H1 (cell line): ENCODE data around the gene CYLD. TPM values are rescaled to one million over a fixed set of nuclear protein-coding genes. Genes with fewer than 3 reads are reported as not detected.

Experiments used
- CTCF ChIA-PET: fragments of 300-600 bp; sonication (Branson Sonifier 250); formaldehyde crosslinking; loops from one replicate; lab custom pipeline; 2021; ENCODE audit not compliant: partially characterized antibody; lab: Charles Lee
- POLR2A ChIA-PET: fragments of 300-600 bp; sonication (Branson Sonifier 250); formaldehyde crosslinking; loops from one replicate; lab custom pipeline; 2021; ENCODE audit warnings: inconsistent platforms; ENCODE audit not compliant: partially characterized antibody; lab: Charles Lee
- DNase-seq, 2 experiments: peaks; one replicate each; pipeline versions ENCODE4 v3.0.0 to v3.0.0-alpha.2; 2010 to 2022; ENCODE audit warnings: low spot score in 2 of 2, low read depth in 1 of 2, mixed read lengths in 1 of 2
- FAIRE-seq: peaks from 2 replicates; lab custom pipeline; 2011; peaks lifted over from hg19 to GRCh38; lab: Jason Lieb, UNC
- H2AFZ ChIP-seq: 2 replicates; pipeline ENCODE4 v1.8.1; 2012; ENCODE audit warnings: low read length, inconsistent platforms
- H2AK5ac ChIP-seq: 2 replicates; pipeline ENCODE4 v1.6.1; 2013; ENCODE audit warnings: low read depth, low read length
- H2BK120ac ChIP-seq: replicated peaks from 2 replicates; pipeline ENCODE3; 2013; ENCODE audit warnings: low read depth, low read length, inconsistent platforms
- H2BK12ac ChIP-seq: 2 replicates; pipeline ENCODE4 v1.6.1; 2013; ENCODE audit warnings: low read depth, low read length
- H2BK15ac ChIP-seq: 2 replicates; pipeline ENCODE4 v1.6.1; 2013; ENCODE audit warnings: low read length
- H2BK20ac ChIP-seq: 2 replicates; pipeline ENCODE4 v1.6.1; 2013; ENCODE audit warnings: low read length
- H2BK5ac ChIP-seq: 2 replicates; pipeline ENCODE4 v1.6.1; 2013; ENCODE audit warnings: low read depth, low read length
- H3K14ac ChIP-seq: 2 replicates; pipeline ENCODE4 v1.6.1; 2013; ENCODE audit warnings: inconsistent platforms; ENCODE audit not compliant: insufficient read length
- H3K18ac ChIP-seq: 2 replicates; pipeline ENCODE4 v1.6.1; 2013; ENCODE audit warnings: low read length; ENCODE audit errors: extremely low read depth
- H3K23ac ChIP-seq: 2 replicates; pipeline ENCODE4 v1.6.1; 2013; ENCODE audit warnings: inconsistent platforms; ENCODE audit not compliant: insufficient read length
- H3K23me2 ChIP-seq: 2 replicates; pipeline ENCODE4 v1.6.1; 2013; ENCODE audit warnings: low read depth, low read length
- H3K27ac ChIP-seq: 2 replicates; pipeline ENCODE4 v1.6.1; 2011; ENCODE audit warnings: low read depth, low read length, inconsistent platforms
- H3K27me3 ChIP-seq, 4 experiments: replicated peaks in 1 of 4; 1 replicate in 1 of 4; 2 replicates in 3 of 4; pipeline versions ENCODE4 v1.6.1 to v1.8.1; 2011 to 2013; ENCODE audit warnings: low read length in 3 of 4, mild to moderate bottlenecking in 3 of 4, inconsistent platforms in 2 of 4, mixed read lengths in 2 of 4, moderate library complexity in 1 of 4; ENCODE audit not compliant: control insufficient read depth in 3 of 4, insufficient read depth in 3 of 4; ENCODE audit errors: extremely low read depth in 1 of 4
- H3K36me3 ChIP-seq, 4 experiments: 2 replicates each; pipeline versions ENCODE4 v1.6.1 to v1.8.1; 2011 to 2013; ENCODE audit warnings: mild to moderate bottlenecking in 4 of 4, low read length in 3 of 4, moderate library complexity in 2 of 4, control low read depth in 1 of 4, inconsistent platforms in 1 of 4; ENCODE audit not compliant: insufficient read depth in 4 of 4, control insufficient read depth in 2 of 4
- H3K4ac ChIP-seq: replicated peaks from 2 replicates; pipeline ENCODE3; 2013; ENCODE audit warnings: low read length, low read depth, mixed read lengths, inconsistent platforms; ENCODE audit not compliant: insufficient read length
- H3K4me1 ChIP-seq, 4 experiments: replicated peaks in 1 of 4; 1 replicate in 1 of 4; 2 replicates in 3 of 4; pipeline versions ENCODE4 v1.6.1 to v1.8.1; 2011 to 2013; ENCODE audit warnings: low read length in 3 of 4, inconsistent platforms in 2 of 4, mixed read lengths in 1 of 4; ENCODE audit not compliant: insufficient read depth in 4 of 4, control insufficient read depth in 3 of 4
- H3K4me2 ChIP-seq, 2 experiments: 2 replicates each; pipeline versions ENCODE4 v1.6.1 to v1.8.1; 2011 to 2013; ENCODE audit warnings: low read depth in 2 of 2, low read length in 2 of 2, control low read depth in 1 of 2, inconsistent platforms in 1 of 2, mild to moderate bottlenecking in 1 of 2; ENCODE audit not compliant: insufficient read depth in 1 of 2
- H3K4me3 ChIP-seq, 4 experiments: fragments of 200-600, 300-600 bp in 1 of 4; sonication (generic), shearing (Covaris generic), sonication (Bioruptor Twin) in 1 of 4; 2 replicates each; pipeline versions ENCODE4 v1.5.1 to v1.8.1; 2011 to 2016; ENCODE audit warnings: low read length in 4 of 4, low read depth in 3 of 4, control low read depth in 2 of 4, inconsistent platforms in 2 of 4, mild to moderate bottlenecking in 2 of 4, mixed read lengths in 1 of 4, moderate library complexity in 1 of 4; ENCODE audit not compliant: insufficient read depth in 2 of 4; ENCODE audit errors: extremely low read depth in 1 of 4
- H3K56ac ChIP-seq: replicated peaks from 2 replicates; pipeline ENCODE3; 2013; ENCODE audit warnings: low read depth, mild to moderate bottlenecking, mixed read lengths, low read length, inconsistent platforms; ENCODE audit not compliant: insufficient read length
- H3K79me1 ChIP-seq: 2 replicates; pipeline ENCODE4 v1.6.1; 2013; ENCODE audit warnings: low read depth, low read length, control low read depth
- H3K79me2 ChIP-seq, 2 experiments: 2 replicates each; pipeline versions ENCODE4 v1.6.1 to v1.8.1; 2012 to 2013; ENCODE audit warnings: low read length in 2 of 2, mild to moderate bottlenecking in 2 of 2, inconsistent platforms in 1 of 2; ENCODE audit not compliant: insufficient read depth in 2 of 2, control insufficient read depth in 1 of 2
- H3K9ac ChIP-seq, 4 experiments: replicated peaks in 1 of 4; 1 replicate in 1 of 4; 2 replicates in 3 of 4; pipeline versions ENCODE4 v1.6.1 to v1.8.1; 2011 to 2013; ENCODE audit warnings: low read depth in 3 of 4, low read length in 3 of 4, control low read depth in 2 of 4, mild to moderate bottlenecking in 2 of 4, moderate library complexity in 2 of 4, inconsistent platforms in 1 of 4; ENCODE audit errors: extremely low read depth in 1 of 4
- H3K9me3 ChIP-seq, 2 experiments: 2 replicates each; pipeline versions ENCODE4 v1.6.1 to v1.8.1; 2012 to 2013; ENCODE audit warnings: mild to moderate bottlenecking in 2 of 2, moderate library complexity in 2 of 2, control low read depth in 1 of 2, inconsistent platforms in 1 of 2, low read depth in 1 of 2, low read length in 1 of 2, mixed read lengths in 1 of 2; ENCODE audit not compliant: insufficient read depth in 2 of 2
- H4K20me1 ChIP-seq, 2 experiments: replicated peaks in 1 of 2; 2 replicates each; pipeline versions ENCODE3 to v1.8.1; 2011 to 2013; ENCODE audit warnings: inconsistent platforms in 2 of 2, low read length in 2 of 2, mild to moderate bottlenecking in 1 of 2; ENCODE audit not compliant: insufficient read depth in 2 of 2, control insufficient read depth in 1 of 2
- H4K5ac ChIP-seq: 2 replicates; pipeline ENCODE4 v1.6.1; 2013; ENCODE audit warnings: low read length, low read depth, mixed read lengths, inconsistent platforms; ENCODE audit not compliant: insufficient read length
- H4K8ac ChIP-seq: 2 replicates; pipeline ENCODE4 v1.8.0; 2013; ENCODE audit warnings: mild to moderate bottlenecking, moderate library complexity, low read length, inconsistent platforms; ENCODE audit not compliant: insufficient read depth; ENCODE audit errors: extremely low read depth
- H4K91ac ChIP-seq: replicated peaks from 2 replicates; pipeline ENCODE3; 2013; ENCODE audit warnings: low read length, mixed read lengths, inconsistent platforms; ENCODE audit not compliant: insufficient read length
- E2F6 ChIP-seq: IDR thresholded peaks from 2 replicates; pipeline ENCODE4 v1.6.1; 2012; ENCODE audit warnings: inconsistent platforms
- GTF2F1 ChIP-seq: IDR thresholded peaks from 2 replicates; pipeline ENCODE4 v1.6.1; 2012; ENCODE audit warnings: low read depth, low read length, improper control_type of control experiment, borderline replicate concordance
- HDAC2 ChIP-seq, 2 experiments: fragments of 300-600 bp in 1 of 2; sonication (generic) in 1 of 2; IDR thresholded peaks; 2 replicates each; pipeline ENCODE4 v1.6.1; 2011 to 2012; ENCODE audit warnings: low read depth in 2 of 2, low read length in 2 of 2, mild to moderate bottlenecking in 2 of 2, moderate library complexity in 2 of 2, borderline replicate concordance in 1 of 2, inconsistent platforms in 1 of 2
- KDM1A ChIP-seq: fragments of 200-600, 300-600 bp; sonication (generic); IDR thresholded peaks from 2 replicates; pipeline ENCODE4 v1.7.1; 2016; ENCODE audit warnings: mild to moderate bottlenecking, low read length, borderline replicate concordance
- NRF1 ChIP-seq: IDR thresholded peaks from 2 replicates; pipeline ENCODE4 v1.6.1; 2011; ENCODE audit warnings: mild to moderate bottlenecking, low read depth, low read length, improper control_type of control experiment
- PHF8 ChIP-seq: fragments of 200-600 bp; sonication (generic); conservative IDR thresholded peaks from 2 replicates; pipeline ENCODE4 v1.7.1; 2012; ENCODE audit warnings: low read depth, mild to moderate bottlenecking, inconsistent platforms, low read length, moderate library complexity
- POU5F1 ChIP-seq: IDR thresholded peaks from 2 replicates; pipeline ENCODE4 v1.6.1; 2011; ENCODE audit warnings: low read depth, mild to moderate bottlenecking, low read length, moderate library complexity
- RBBP5 ChIP-seq: IDR thresholded peaks from 2 replicates; pipeline ENCODE4 v1.7.1; 2012; ENCODE audit warnings: low read depth, mild to moderate bottlenecking, inconsistent platforms, low read length, moderate library complexity, borderline replicate concordance
- SIX5 ChIP-seq: IDR thresholded peaks from 2 replicates; pipeline ENCODE4 v1.6.1; 2011; ENCODE audit warnings: mild to moderate bottlenecking, low read depth, low read length
- TCF12 ChIP-seq: IDR thresholded peaks from 2 replicates; pipeline ENCODE4 v1.6.1; 2011; ENCODE audit warnings: low read depth, mild to moderate bottlenecking, low read length
- WGBS, 2 experiments: shearing (Covaris generic) in 1 of 2; methylation state at CpG; one replicate each; pipeline versions ENCODE4 v1.1.6 to v1.1.7; 2013 to 2015; ENCODE audit warnings: low lambda C conversion rate in 2 of 2, mixed read lengths in 2 of 2, inconsistent platforms in 1 of 2, low coverage in 1 of 2, missing lambda C conversion rate in 1 of 2; ENCODE audit not compliant: insufficient replicate concordance in 2 of 2, insufficient coverage in 1 of 2, insufficient read length in 1 of 2; ENCODE audit errors: extremely low coverage in 1 of 2, missing lambda C conversion rate in 1 of 2; 5-methylcytosine and 5-hydroxymethylcytosine counted together
- polyA plus RNA-seq, 7 experiments: library from polyadenylated mRNA; depleted of rRNA in 3 of 7; stranded (reverse) in 5 of 7; unstranded in 2 of 7; fragments of >200 nt in 5 of 7; fragments of 200-250 nt in 2 of 7; gene quantifications; 1 replicate in 5 of 7; 2 replicates in 1 of 7; 4 replicates in 1 of 7; pipeline versions ENCODE4 v1.2.1 to v1.2.3, GENCODE V29; 2011 to 2013; ENCODE audit warnings: missing spikeins in 2 of 7, mixed read lengths in 2 of 7
- total RNA-seq: library from RNA; stranded (reverse); fragmentation: NEBNext Ultra II Directional; extraction: Animal tissue kit (Norgen Biotek cat#: 25700); gene quantifications from 2 replicates; pipeline ENCODE4 v1.2.1, GENCODE V29; 2021
- TF ChIP-seq, protein P1 (sequence below): IDR thresholded peaks from 2 replicates; pipeline ENCODE4 v1.6.1; 2011; ENCODE audit warnings: low read length, improper control_type of control experiment
- TF ChIP-seq, protein P2 (sequence below): IDR thresholded peaks from 2 replicates; pipeline ENCODE4 v1.6.1; 2012; ENCODE audit warnings: inconsistent platforms

Gene CYLD
- total and polyA plus RNA-seq, 2 of the 8 experiments (the other 6 are each of a cell fraction or from before 2014, with no cell fraction given) = 3.7 to 18.8 TPM

GRCh38 chr16:50812046-50812445 is 70.2 kb downstream of the CYLD start:
- Histone ChIP-seq H3K56ac (no peak overlapping the region), H4K8ac (no peak overlapping the region), H3K23ac (no peak overlapping the region), H2BK12ac (no peak overlapping the region), H2AK5ac (no peak overlapping the region), H3K4ac (no peak overlapping the region), H3K79me1 (no peaks in the 10 kb centered on the region), H4K20me1 (no peaks in the 10 kb centered on the region), H3K4me2 (no peak overlapping the region), H2AFZ (no peak overlapping the region), H3K79me2 (no peaks in the 10 kb centered on the region), H3K9ac (no peak overlapping the region; a peak in 1 of 7 replicates), H4K91ac (no peak overlapping the region), H2BK5ac (no peak overlapping the region), H3K9me3 (no peaks in the 10 kb centered on the region), H3K4me1 (0 out of 7 replicates have a peak, but pooled peaks cover 0 to 2% (median 0%) of the 10 kb centered on the region in 4 experiments), H2BK20ac (no peak overlapping the region), H3K23me2 (no peaks in the 10 kb centered on the region), H2BK120ac (no peak overlapping the region), H3K14ac (no peak overlapping the region), H4K5ac (no peak overlapping the region), H2BK15ac (no peak overlapping the region), H3K36me3 (no peaks in the 10 kb centered on the region), H3K27ac (no peak overlapping the region), H3K4me3 (no peak overlapping the region), H3K18ac (no peak overlapping the region), H3K27me3 (no peaks in the 10 kb centered on the region)
- ChIA-PET POLR2A (no interaction called here), CTCF (interaction anchor here (0.8 to 3.0 kb wide), 4 partner anchors 9 to 143 kb away, joined by 3 to 11 read pairs (median 4); no protein-coding TSS in a partner anchor)
- no peak for FAIRE-seq
- no peak for DNase-seq
- 85% methylated on average over 7 of the region's 7 CpGs; no CpG with 5 or more reads in 1 of the 2 experiments for WGBS, 2 experiments
- TF ChIP-seq, protein P1, sequence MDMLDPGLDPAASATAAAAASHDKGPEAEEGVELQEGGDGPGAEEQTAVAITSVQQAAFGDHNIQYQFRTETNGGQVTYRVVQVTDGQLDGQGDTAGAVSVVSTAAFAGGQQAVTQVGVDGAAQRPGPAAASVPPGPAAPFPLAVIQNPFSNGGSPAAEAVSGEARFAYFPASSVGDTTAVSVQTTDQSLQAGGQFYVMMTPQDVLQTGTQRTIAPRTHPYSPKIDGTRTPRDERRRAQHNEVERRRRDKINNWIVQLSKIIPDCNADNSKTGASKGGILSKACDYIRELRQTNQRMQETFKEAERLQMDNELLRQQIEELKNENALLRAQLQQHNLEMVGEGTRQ = no peak
- no peak for TF ChIP-seq TCF12
- TF ChIP-seq GTF2F1 = no peak
- TF ChIP-seq, protein P2, sequence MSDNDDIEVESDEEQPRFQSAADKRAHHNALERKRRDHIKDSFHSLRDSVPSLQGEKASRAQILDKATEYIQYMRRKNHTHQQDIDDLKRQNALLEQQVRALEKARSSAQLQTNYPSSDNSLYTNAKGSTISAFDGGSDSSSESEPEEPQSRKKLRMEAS = no peak
- no peak for TF ChIP-seq POU5F1
- no peak for TF ChIP-seq E2F6
- TF ChIP-seq NRF1 = no peak
- TF ChIP-seq PHF8 = no peak
- TF ChIP-seq SIX5 = no peak
- no peak for TF ChIP-seq HDAC2 (IDR thresholded peaks at IDR 0.05; ENCODE audit: borderline replicate concordance in 1 of 2, low read depth in 2 of 2, low read length in 2 of 2)
- no peak for TF ChIP-seq RBBP5
- TF ChIP-seq KDM1A = no peak
